H1 (cell line): ENCODE data around the gene RREB1. TPM values are rescaled to one million over a fixed set of nuclear protein-coding genes. Genes with fewer than 3 reads are reported as not detected.

Experiments
- ATF3 ChIP-seq: IDR thresholded peaks from 2 replicates; pipeline ENCODE4 v1.6.1; 2011; ENCODE audit warnings: low read depth, mild to moderate bottlenecking, low read length; ENCODE audit not compliant: insufficient read depth
- BRCA1 ChIP-seq: IDR thresholded peaks from 2 replicates; pipeline ENCODE4 v1.6.1; 2012; ENCODE audit warnings: low read depth, low read length, improper control_type of control experiment
- CHD7 ChIP-seq: fragments of 300-600 bp; sonication (generic); IDR thresholded peaks from 2 replicates; pipeline ENCODE4 v1.7.1; 2012; ENCODE audit warnings: low read length, moderate library complexity, mild to moderate bottlenecking, inconsistent platforms; ENCODE audit not compliant: insufficient replicate concordance
- MAFK ChIP-seq: IDR thresholded peaks from 2 replicates; pipeline ENCODE4 v1.6.1; 2012; ENCODE audit warnings: low read depth, mild to moderate bottlenecking, improper control_type of control experiment, low read length
- MAX ChIP-seq: IDR thresholded peaks from 2 replicates; pipeline ENCODE4 v1.6.1; 2012; ENCODE audit warnings: inconsistent platforms
- SIX5 ChIP-seq: IDR thresholded peaks from 2 replicates; pipeline ENCODE4 v1.6.1; 2011; ENCODE audit warnings: mild to moderate bottlenecking, low read depth, low read length
- SP4 ChIP-seq: IDR thresholded peaks from 2 replicates; pipeline ENCODE4 v1.6.1; 2012; ENCODE audit warnings: low read length, inconsistent platforms
- TBP ChIP-seq: IDR thresholded peaks from 2 replicates; pipeline ENCODE4 v1.6.1; 2011; ENCODE audit warnings: low read depth, low read length, improper control_type of control experiment
- ZNF274 ChIP-seq: IDR thresholded peaks from 2 replicates; pipeline ENCODE4 v1.7.0; 2012; ENCODE audit warnings: low read length, borderline replicate concordance; ENCODE audit errors: extremely low read depth
- polyA plus RNA-seq, 7 experiments: library from polyadenylated mRNA; depleted of rRNA in 3 of 7; stranded (reverse) in 5 of 7; unstranded in 2 of 7; fragments of >200 nt in 5 of 7; fragments of 200-250 nt in 2 of 7; gene quantifications; 1 replicate in 5 of 7; 2 replicates in 1 of 7; 4 replicates in 1 of 7; pipeline versions ENCODE4 v1.2.1 to v1.2.3, GENCODE V29; 2011 to 2013; ENCODE audit warnings: missing spikeins in 2 of 7, mixed read lengths in 2 of 7
- total RNA-seq: library from RNA; stranded (reverse); fragmentation: NEBNext Ultra II Directional; extraction: Animal tissue kit (Norgen Biotek cat#: 25700); gene quantifications from 2 replicates; pipeline ENCODE4 v1.2.1, GENCODE V29; 2021

Gene RREB1
- total and polyA plus RNA-seq, 2 of the 8 experiments (the other 6 are each of a cell fraction or from before 2014, with no cell fraction given) = 3.9 to 34.7 TPM

GRCh38 chr6:7147051-7147671, 39.4 kb downstream of the RREB1 start (continued):
- TF ChIP-seq CHD7 (no peak), ZNF274 (no peak), TBP (no peak), MAFK (no peak), ATF3 (no peak), MAX (no peak), SIX5 (no peak), SP4 (no peak), BRCA1 (no peak)
